Measurements from ENCODE around the gene CSRNP2. TPM values are rescaled to one million over a fixed set of nuclear protein-coding genes. Genes with fewer than 3 reads are reported as not detected.
A peak's percentile ranks its signal among the peaks of the same experiment; 100 is the strongest.

Gene CSRNP2
- total and polyA plus RNA-seq, 2 experiments from 2014 or later, result 6.9 to 30.9 TPM

GRCh38 chr12:51062631-51063397 is 20.6 kb downstream of the CSRNP2 start:
- Histone ChIP-seq H3K79me2 (replicated peaks; ENCODE audit: insufficient read depth) (no peaks in the 10 kb centered on the region), H2AFZ (no peak overlapping the region), H3K9me2 (ENCODE audit: insufficient read depth) (no peaks in the 10 kb centered on the region), H3K36me3 (ENCODE audit: insufficient read depth) (peaks cover 45% of the 10 kb centered on the region), H3K4me3 (no peak overlapping the region), H3K4me1 (ENCODE audit: insufficient read depth) (no peaks in the 10 kb centered on the region), H4K20me1 (replicated peaks; ENCODE audit: insufficient read depth) (peaks cover 6% of the 10 kb centered on the region; the same call in 1 of the 2 replicates), H3K4me2 (no peak overlapping the region), H3K27me3 (ENCODE audit: insufficient read depth) (no peaks in the 10 kb centered on the region), H3F3A (replicated peaks; ENCODE audit: low read depth) (0 out of 2 replicates have a peak, but pooled peaks cover 9% of the 10 kb centered on the region), H3K27ac (ENCODE audit: low read depth) (0 out of 2 replicates have a peak overlapping the region, but pooled peaks have one; percentile 3)
- DNase-seq (ENCODE audit: low spot score) (no peak), ATAC-seq (no peak)
- H3K4me1 Mint-ChIP-seq, result no peaks in the 10 kb centered on the region
- H3K9me3 Mint-ChIP-seq, result no peaks in the 10 kb centered on the region
- H3K36me3 Mint-ChIP-seq (ENCODE audit: low read depth), result peaks cover 75% of the 10 kb centered on the region
- H3K4me3 Mint-ChIP-seq, result no peak overlapping the region
- H3K27ac Mint-ChIP-seq, result no peak overlapping the region
- TF ChIP-seq NANOG (IDR thresholded peaks at IDR 0.05; ENCODE audit: borderline replicate concordance) (no peak), ZNF462 (CRISPR knock-in tag; IDR thresholded peaks at IDR 0.05) (no peak), ETS1 (IDR thresholded peaks at IDR 0.05) (no peak), JUNB (IDR thresholded peaks at IDR 0.05; ENCODE audit: unreplicated experiment) (no peak), ZNF114 (CRISPR knock-in tag; IDR thresholded peaks at IDR 0.05) (no peak), REST (IDR thresholded peaks at IDR 0.05; ENCODE audit: unreplicated experiment) (no peak)
- peaks cover 3% of the 10 kb centered on the region for H3K27me3 Mint-ChIP-seq (ENCODE audit: insufficient read depth, low read depth, poor library complexity)
